NCI-H187 (cell line): Measurements from ENCODE around the gene RBM8A.
"Not testable (repeated sequence)": the region's sequence is repeated elsewhere in the genome, so short reads cannot be mapped to it uniquely, and the experiment has no call there.

Experiments used
- DNase-seq, 2 experiments: peaks; one replicate each; lab custom pipeline; 2025; lab: John Stamatoyannopoulos, UW

The RBM8A gene

GRCh38 chr1:145956781-145957442 is 29.6 kb upstream of the RBM8A start:
- no peak for DNase-seq

- DNase-seq: no peak
Measured at GRCh38 chr1:145956361-145956760, 29.1 kb upstream of the RBM8A start.

DNA sequence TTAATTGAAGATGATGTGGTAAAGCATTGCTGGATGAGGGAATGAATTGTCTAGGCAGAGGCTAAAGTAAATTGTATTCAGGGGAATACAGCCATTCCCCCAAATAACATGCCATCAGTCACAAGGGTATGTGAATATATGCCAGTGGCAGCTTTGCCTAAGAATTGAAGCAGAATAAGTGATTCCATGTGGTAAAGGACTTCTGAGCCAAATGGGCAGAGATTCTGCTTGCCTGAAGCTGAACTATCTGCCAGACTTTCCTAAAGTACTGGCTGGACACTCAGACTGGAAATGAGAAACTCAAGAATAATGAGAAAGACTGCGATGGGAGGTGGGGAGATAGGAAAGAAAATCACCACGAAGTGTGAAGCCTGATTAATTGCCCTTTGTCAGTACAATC is 28.2 kb upstream of the RBM8A start:
- no peak for DNase-seq

GRCh38 chr1:145953861-145954260 is 26.6 kb upstream of the RBM8A start:
- no peak for DNase-seq

DNA sequence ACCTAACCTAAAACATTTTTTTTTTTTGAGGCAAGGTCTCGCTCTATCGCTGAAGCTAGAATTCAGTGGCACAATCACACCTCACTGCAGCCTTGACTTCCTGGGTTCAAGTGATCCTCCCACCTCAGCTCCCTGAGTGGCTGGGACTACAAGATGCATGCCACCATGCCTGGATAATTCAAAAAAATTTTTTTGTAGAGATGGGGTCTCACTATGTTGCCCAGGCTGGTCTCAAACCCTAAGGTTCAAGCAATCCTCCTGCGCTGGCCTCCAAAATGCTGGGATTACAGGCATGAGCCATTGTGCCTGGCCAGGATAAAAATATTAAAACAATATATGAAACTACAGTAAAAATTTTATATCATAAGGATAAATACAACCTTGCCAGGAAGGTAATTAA is 25.6 kb upstream of the RBM8A start:
- no peak for DNase-seq

DNA sequence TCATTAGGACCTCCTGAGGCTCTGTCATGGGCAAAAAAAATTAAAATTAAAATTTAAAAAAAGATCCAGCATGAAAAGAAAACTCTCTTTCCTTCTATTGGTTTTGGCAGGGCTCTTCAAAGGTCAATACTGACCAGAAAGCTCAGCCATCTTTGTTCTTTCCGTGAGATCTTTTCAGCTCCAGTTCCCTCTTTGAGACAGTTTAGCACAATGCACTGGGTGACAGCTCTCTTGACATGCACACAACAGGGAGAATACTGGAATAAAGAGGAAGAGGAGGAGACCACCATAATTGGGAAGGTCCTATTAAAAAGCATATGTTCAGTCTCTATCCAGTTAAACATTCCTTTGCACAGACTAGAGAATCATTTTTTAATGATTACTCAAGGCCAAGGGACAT is 24.2 kb upstream of the RBM8A start:
- DNase-seq: no peak

GRCh38 chr1:145949219-145949618 is 21.9 kb upstream of the RBM8A start:
- no peak for DNase-seq

GRCh38 chr1:145947551-145947950 is 20.3 kb upstream of the RBM8A start:
- no peak for DNase-seq

- no peak for DNase-seq
Measured at GRCh38 chr1:145946477-145946986, 19.2 kb upstream of the RBM8A start.

DNA sequence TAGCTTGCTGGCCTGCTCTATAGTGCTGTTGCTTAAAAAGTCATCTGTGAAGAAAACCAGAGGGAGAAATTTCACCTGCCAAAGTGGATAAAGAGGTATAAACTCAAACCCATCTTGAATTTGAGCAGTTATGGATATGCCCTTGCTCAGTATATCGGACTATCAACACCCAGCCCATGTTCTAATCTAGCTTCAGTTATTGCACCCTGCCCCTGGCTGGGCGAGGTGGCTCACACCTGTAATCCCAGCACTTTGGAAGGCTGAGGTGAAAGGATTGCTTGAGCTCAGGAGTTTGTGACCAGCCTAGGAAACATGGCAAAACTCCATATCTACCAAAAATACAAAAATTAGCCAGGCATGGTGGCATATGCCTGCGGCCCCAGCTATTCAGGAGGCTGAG is 17.2 kb upstream of the RBM8A start:
- DNase-seq: no peak

GRCh38 chr1:145942871-145943270 is 15.6 kb upstream of the RBM8A start:
- DNase-seq: no peak

- no peak for DNase-seq
Measured at GRCh38 chr1:145942405-145942804, 15.1 kb upstream of the RBM8A start.

DNA sequence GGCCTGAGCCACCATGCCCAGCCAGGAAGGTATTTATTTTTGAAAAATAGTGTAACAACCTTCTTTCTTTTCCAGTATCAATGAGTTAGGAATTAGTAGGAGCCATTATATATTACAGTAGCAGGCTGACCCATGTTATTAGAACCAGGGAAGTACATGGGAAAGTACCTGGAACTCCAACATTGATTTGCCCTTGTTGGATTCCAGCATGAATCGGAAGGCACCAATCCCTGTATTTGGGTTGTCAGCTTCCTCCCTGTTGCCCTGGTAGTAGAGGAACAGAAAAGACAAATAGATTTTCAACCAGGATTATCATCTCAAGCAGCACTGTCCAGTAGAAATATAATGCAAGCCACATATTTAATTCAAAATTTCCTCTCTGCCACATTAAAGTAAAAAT is 10.2 kb upstream of the RBM8A start:
- no peak for DNase-seq

DNA sequence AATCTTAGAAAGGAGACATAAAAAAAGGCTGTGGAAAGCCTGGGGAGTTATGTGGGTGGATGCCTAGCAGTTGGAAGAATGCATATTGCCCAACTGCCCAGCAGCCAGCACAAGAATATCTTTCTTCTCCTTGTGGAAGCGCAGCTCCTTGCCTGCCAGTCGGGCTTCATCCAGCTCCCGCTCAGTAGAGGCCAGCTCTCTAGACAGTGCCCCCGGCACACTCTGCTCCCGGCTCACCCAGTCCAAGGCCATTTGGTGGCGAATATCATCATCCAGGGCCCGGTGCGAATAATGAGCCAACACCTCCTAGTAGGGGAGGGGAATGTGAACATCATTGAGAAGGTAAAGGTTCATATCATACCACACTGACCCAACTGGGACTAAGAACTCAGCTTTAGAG is 9.0 kb upstream of the RBM8A start:
- DNase-seq: no peak

- no peak for DNase-seq
Measured at GRCh38 chr1:145935708-145936107, 8.4 kb upstream of the RBM8A start.

DNA sequence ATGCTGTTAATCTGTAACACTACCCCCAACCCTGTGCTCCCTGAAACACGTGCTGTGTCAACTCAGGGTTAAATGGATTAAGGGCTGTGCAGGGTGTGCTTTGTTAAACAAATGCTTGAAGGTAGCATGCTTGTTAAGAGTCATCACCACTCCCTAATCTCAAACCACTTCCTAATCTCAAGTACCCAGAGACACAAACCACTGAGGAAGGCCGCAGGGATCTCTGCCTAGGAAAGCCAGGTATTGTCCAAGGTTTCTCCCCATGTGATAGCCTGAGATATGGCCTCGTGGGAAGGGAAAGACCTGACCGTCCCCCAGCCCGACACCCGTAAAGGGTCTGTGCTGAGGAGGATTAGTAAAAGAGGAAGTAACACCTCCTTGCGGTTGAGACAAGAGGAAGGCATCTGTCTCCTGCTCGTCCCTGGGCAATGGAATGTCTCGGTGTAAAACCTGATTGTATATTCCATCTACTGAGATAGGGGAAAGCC is 5.3 kb upstream of the RBM8A start:
- DNase-seq: not testable (repeated sequence)

DNA sequence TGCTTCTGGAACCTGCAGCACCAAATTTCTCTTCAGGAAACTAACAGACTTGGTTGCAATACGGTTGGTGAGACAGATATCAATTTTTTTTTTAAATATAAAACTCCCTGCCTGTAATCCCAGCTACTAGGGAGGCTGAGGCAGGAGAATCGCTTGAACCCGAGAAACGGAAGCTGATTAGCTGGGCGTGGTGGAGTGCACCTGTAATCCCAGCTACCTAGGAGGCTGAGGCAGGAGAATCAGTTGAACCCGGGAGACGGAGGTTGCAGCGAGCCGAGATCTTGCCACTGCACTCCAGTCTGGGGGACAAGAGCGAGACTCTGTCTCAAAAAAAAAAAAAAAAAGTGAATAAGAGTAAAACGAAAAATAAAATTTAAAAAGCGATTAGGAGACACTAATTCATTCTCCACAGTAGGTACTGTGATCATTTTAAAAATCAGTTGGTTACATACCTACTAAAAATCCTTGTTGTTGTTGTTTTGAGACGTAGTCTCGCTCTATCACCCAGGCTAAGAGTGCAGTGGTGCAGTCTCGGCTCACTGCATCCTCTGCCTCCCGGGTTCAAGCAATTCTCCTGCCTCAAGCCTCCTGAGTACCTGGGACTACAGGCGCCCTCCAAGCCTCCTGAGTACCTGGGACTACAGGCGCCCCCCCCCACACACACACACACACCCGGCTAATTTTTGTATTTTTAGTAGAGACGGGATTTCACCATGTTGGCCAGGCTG is 796 bp upstream of the RBM8A start:
- no peak for DNase-seq

- no peak for DNase-seq
Measured at GRCh38 chr1:145926686-145927062, 610 bp downstream of the RBM8A start.

GRCh38 chr1:145922266-145922665 is 5.0 kb downstream of the RBM8A start:
- DNase-seq: no peak

DNA sequence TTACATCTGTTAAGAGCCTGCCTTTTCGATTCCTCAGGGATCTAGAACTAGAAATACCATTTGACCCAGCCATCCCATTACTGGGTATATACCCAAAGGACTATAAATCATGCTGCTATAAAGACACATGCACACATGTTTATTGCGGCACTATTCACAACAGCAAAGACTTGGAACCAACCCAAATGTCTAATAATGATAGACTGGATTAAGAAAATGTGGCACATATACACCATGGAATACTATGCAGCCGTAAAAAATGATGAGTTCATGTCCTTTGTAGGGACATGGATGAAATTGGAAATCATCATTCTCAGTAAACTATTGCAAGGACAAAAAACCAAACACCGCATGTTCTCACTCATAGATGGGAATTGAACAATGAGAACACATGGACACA is 7.0 kb downstream of the RBM8A start:
- not testable (repeated sequence) for DNase-seq

DNA sequence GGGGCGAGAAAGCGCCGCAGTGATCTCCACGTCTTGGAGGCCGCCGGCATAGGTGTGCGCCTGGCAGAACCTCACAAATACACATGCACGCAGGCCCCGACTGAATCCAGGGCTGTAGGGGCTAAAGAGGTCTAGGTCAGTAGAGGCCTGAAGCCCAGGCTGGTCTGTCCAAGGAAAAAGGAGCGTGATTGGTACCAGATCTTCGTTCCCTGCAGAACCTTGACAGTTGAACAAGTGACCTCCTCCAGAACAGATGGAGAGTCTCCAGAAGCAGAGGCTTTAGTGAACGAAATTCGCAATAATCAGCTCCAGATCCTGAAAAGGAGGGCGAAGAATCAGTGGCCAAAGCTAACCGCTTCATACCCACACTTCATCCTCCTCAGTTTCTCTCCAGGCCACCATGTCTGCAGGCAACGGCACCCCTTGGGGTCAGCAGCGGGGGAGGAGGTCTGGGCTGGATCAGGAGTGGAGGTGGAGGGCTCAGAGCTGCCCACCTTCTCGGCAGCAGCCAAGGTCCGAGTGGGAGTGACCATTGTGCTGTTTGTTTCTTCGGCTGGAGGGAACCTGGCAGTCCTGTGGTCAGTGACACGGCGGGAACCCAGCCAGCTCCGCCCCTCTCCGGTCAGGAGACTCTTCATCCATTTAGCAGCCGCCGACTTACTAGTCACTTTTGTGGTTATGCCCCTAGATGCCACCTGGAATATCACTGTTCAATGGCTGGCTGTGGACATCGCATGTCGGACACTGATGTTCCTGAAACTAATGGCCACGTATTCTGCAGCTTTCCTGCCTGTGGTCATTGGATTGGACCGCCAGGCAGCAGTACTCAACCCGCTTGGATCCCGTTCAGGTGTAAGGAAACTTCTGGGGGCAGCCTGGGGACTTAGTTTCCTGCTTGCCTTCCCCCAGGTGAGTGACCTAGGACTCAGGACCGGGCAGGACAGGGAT is 8.0 kb downstream of the RBM8A start:
- peak in 1 of 2 experiments; percentile 19 for DNase-seq
